HG03103 (cell line): ENCODE data around the gene PTPN18.
"Not testable (repeated sequence)": the region's sequence is repeated elsewhere in the genome, so short reads cannot be mapped to it uniquely, and the experiment has no call there.

Experiments used
- ATAC-seq: cut with Tn5 transposase; IDR thresholded peaks from one replicate; pipeline ENCODE4 v1.9.1; 2021; ENCODE audit warnings: low read depth; ENCODE audit not compliant: unreplicated experiment

The PTPN18 gene

DNA sequence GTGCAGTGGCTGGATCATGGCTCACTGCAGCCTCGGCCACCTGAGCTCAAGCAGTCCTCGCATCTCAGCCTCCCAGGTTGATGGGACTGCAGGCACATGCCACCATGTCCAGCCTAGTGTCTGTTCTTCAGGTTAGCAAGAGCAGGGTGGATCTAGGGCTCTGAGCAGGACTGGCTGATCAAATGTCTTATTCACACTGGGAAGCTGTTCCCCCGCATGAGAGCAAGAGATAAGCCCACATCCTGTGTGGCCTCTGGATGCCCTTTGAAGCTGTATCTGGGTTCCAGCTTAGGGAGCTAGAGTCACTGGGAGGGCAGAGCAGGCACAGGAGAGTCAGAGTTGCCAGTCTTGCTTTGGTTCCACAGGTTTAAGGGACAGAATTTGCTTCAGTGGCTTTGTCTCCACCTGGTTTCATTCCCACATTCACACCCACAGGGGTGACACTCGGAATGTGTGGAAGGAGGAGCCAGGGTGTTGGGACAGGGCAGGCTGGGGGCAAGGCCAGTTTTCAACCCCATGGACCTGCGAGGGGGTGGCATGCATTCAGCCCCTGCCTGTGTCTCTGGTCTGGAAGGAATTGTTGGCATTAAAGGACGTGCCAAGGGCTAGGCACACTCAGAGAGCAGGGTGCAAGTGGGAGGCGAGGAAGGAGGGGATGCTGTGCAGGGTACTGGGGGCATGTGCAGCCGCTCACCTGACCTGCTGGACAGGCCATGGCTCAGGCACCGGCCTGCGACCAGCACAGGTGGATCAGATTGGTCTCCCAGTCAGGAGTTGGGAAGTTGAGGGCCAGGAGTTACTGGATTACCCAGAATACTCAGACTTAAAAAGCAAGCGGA is 24.5 kb downstream of the PTPN18 start:
- no peak for ATAC-seq

DNA sequence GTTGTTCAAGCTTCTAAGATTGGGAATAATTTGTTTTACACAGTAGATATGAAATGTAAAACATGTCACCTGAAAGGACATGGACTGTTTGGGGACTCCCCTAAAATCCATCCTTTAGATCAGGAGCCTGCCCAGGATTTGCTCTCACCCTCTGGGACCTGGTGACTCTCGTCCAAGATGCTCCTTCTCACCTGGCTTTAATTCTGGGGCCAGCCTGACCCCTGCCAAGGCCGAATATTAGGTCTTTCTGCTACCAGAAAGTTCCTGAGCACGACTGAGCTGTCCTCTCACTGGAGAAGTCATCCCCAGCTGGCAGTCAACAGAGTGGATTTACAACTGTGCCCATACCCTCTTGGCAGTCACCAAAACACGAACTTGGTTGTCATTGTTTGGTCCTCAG is 25.3 kb downstream of the PTPN18 start:
- no peak for ATAC-seq

DNA sequence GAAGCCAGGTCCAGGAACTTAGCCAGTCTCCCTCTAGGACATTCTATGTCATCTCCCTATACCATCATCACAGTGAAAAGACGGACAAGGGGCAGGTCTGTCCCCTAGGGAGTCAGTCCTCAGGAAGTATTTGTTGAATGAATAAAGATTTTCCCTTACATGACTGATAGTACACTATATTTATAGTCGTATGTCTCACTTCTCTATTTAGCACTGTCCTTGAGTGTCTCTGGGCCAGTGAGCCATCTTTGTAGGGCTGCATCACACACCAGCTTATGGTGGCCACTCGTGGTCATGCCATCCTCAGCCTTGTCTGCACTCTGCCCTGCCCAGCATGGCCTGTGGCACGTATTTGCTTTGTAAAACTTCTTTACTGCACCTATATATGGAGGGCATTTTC is 25.8 kb downstream of the PTPN18 start:
- no peak for ATAC-seq

DNA sequence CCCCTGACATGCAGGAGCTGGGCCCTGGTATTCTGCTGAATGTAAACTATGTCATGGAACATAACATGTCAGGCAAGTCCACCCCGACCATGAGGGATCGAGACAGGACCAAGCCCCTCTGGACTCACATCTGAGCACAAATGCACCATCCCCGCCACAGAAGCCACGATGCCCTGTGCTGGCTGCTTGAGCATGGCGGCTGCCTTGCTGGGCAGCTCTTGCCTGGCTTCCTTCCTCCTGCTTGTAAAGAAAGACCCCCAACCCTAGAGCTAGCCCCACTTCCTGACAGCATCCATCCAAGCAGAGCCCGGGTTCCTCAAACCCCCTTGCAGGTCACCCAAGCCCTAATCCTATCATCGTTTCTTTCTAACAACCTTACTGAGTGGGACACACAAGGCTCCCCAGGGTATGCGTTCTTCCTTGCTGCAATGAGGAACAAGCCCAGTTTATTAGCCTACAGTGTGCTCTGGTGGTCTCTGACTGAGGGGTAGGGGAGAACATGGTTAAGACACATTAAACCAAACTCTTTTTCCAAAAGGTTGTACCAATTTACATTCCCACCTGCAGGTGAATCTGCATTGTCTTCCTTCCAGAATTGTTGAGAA is 26.6 kb downstream of the PTPN18 start:
- no peak for ATAC-seq

DNA sequence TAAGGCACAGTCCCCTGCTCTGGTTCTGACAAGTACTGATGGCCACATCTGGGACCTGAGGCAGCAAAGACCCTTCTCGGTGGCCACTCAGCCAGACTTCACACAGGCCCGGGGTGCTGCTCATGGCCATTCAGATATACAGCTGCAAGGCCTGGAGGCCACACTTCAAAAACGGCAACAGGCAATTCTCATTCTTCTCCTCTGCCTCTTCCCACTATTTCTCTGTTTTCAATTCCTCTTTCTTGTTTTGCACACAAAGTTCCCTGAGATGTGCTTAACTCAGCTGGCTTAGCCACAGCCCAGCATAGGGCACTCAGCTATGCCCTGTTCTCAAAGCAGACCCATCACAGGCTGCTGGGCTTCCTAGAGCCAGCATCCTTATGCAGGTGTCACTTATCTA is 29.9 kb downstream of the PTPN18 start:
- ATAC-seq, result peak; percentile 36

DNA sequence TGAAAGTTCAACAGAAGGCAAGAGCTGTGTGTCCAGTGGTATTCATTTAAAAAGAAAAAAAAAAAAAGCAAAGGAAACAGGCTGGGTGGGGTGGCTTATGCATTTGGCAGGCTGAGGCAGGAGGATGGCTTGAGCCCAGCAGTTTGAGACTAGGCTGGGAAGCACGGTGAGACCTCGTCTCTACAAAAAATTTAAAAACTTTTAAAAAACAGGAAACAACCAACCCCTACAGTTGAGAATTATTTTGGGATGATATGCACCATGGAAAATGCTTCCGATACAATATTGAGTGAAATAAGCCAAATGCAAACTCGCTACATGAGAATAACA is 31.2 kb downstream of the PTPN18 start:
- ATAC-seq, result no peak

DNA sequence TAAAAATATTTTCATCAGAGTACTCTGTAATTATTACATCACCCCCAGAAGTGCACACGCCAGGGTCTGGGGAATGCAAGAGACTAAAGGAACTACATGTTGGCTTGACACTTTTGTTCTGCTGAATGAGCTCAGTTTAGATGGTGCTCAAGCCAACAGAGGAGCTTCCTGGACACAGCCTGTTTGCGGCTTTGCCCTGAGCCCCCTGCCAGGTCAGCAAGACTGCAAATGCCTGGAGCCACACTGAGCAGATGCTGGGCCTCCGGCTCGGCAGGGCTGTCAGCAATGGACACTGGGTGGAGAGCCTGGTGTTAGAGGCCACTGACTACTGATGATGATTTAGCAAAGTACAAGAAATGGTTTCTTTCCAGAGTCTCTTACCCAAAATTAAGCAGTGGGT is 31.9 kb downstream of the PTPN18 start:
- ATAC-seq, result no peak

DNA sequence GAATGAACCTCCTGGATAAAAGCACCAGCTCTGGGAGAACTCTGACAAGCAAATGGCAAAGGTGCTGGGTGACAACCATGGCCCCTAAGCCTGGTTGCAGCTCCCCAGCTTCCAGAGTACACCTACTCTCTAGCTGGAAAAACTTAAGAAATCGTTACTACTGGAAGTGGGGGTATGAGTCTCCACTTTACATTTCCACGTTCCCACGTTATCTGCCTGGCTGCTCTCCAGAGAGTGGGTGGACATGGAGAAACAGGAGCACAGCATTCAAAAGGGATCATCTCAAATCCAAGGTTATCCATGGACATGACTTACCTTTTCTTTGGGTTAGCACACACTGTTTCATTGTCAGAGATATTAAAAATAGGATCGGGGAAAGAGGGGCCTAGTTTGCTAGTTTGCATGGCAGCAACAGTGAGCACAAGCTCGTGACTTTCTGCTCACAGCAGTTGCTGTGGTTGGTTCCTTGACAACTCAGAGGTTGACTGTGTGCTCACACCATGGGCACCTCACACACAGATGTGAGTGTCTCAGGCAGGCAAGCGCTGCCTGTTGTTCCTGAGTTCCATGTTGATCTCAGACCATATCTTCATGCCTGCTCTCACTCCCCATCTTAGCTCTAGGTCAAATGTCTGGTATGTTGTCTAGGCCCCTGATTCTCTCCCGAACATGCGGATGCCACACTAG is 32.5 kb downstream of the PTPN18 start:
- no peak for ATAC-seq

DNA sequence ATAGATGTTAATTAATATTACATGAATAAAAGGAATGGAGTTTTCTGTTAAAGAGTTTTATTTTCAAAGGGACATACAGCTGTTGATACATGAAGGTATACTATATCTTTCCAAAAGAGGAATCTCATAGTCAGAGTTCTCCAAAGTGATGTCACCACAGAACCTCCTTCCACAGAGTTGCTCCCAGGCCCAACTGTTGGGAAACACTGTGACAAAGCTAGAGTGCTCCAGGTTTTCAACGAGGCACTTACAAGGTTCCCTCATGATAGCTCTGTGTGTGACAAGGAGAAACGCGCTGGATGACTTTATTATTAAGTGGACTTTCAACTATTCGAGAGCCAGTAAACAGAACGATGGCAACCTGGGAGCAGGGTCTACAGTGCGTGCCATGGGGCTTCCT is 33.5 kb downstream of the PTPN18 start:
- no peak for ATAC-seq

DNA sequence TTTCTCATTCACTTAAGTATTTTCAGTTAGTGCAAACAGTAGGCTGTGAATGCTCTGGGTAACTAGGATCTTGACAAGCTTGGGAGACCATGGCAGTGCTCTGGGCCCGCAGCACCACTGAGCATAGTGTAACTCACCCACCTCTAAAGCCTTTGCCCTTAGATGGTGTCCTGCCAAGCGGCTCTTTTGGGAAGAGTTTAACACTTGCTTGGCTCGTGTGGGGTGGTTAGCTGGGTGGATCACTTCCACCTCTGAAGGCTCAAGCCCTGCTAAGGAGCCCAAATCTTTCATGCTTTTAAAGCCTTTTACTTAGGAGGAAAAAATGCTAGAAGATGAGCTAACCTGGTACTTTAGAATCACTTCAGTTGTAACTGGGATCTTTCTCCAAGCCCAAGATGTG is 33.9 kb downstream of the PTPN18 start:
- ATAC-seq, result no peak

DNA sequence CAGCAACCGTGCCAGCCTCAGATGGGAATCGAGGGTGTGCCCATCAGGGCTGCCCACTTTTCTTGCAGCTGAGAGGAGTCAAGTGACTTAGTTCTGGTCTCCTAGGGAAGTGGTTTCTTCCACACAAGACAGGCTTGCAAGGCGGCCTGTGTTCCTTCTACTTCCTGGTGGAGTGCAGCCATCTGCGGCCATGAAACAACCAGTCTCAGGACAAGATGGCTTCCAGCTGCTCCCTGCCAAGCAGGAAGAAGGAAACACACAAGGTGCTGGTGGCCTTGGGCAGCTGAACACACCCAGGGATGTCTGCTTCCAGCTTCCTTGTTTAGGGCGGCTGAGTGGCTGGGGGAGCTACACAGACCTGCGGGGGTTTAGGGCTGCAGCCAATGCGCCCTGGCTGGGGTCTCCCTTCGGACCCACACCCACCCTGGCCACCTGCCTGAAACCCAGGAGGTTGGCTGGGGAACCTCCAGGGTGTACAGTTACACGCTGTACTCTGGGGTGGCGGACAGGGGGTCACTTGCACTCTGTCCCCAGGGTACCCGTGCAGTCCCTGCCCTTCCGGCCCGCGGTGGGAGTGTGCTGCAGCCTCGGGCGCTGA is 34.7 kb downstream of the PTPN18 start:
- peak; percentile 6 for ATAC-seq

DNA sequence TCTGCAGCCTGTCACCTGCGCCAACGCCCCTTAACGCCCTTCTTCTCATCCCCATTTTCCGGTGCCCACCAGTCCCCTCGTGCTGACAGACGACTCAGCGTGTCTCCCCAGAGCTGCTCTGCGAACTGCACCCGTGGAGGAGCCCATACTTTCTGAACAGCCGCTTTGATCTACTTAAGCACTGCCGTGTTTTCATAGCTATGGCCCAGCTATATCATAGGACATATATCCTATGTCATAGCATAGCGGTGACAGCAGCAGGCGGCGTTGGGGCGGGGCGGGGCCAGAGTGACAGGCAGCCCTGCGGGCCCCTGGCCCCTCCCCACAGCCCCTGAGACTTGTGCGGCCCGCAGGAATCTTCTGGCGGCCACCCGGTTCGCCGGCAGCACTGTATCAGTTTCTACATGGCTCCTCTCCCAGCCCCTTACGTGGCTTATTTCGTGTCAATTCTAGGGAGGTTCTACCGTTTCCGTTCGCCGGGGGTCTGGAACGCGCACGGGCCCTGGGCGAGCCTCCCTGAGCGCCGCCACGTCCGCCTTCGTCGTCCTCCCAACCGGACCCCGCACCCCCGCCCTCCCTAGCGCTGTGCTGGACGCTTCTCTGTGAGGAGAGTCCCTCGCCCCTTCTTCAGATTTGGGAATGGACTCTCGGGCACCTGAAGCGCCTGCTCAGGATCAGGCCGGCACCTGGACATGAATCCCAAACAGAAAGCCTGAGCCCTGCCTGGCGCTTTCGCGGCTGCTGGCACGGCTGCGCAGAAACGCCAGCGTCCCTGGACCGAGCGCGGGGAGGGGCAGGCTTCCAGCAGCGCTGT is 35.4 kb downstream of the PTPN18 start:
- ATAC-seq, result peak; percentile 72

DNA sequence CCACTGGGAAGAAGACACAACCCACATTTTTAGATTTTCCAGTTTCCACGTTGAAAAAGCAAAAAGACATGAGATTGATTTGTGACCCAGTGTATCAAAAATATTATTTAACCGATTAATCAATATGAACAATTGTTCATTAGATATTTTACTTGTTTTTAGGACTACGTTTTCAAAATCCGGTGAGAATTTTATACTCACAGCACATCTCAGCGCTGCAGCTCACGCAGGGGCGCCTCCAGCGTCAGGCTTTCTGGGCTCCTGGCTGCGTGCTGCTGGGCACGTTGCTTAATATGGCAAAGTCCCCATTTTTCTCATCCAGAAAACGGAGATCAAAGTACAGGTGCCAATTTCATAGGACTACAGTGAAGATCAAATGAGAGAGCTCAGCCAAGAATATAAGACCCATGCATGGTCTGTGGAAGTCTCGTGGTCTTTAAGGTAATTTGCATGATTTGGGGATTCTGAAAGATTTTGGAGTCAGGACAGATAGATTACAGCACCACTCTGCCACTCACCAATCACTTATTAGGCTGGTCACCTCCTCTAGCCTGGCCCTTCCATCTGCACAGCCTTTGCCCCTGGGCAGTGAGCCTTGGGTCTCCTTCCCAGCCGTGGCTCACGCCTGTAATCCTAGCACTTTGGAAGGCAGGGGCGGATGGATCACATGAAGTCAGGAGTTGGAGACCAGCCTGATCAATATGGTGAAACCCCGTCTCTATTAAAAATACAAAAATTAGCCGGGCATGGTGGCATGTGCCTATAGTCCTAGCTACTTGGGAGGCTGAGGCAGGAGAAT is 36.2 kb downstream of the PTPN18 start:
- no peak for ATAC-seq

DNA sequence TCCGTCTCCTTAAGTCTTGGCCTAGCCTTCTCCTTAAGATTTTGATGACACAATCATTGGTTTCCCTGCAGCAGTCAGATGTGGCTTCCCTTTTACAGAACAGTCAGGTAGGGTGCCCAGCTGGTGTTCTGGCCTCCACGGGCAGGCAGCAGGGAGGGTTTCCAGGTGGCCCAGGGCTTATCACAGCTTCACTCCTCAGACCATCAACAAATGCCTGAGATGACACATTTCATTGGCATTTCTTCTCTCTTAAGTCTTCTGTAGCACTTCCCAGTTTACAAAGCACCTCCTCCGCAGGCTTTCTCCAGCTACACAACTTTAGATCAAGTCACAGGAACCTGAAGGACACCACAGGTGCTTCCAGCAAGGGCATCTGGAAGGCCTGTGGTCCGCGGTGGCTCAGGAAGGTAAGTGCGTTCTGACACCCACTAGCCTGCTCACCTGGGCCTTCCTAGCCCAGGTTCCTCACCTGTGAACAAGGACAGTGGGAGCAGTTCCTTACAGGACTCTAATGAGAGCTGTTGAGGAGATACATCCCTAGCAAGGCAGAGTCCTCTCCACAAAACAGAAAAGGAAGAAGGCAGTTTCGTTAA is 37.6 kb downstream of the PTPN18 start:
- ATAC-seq, result no peak

DNA sequence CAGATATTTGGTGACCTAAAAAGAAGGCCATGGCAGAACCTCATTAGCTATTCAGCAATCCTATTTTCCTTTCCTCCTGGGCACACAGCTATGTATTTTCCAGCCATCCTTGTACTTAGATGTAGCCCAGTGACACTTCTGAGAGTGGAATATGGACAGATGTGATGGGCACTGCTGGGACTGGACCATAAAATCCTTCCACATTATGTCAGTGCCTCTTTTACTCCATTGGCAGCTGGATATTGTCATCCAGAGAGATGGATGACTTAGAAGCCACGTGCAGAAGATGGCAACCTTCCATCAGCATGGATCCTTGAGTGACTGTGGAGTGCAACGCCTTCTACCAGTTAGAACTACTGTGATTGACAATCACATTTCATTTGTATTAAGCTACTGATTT is 50.4 kb downstream of the PTPN18 start:
- ATAC-seq, result not testable (repeated sequence)

DNA sequence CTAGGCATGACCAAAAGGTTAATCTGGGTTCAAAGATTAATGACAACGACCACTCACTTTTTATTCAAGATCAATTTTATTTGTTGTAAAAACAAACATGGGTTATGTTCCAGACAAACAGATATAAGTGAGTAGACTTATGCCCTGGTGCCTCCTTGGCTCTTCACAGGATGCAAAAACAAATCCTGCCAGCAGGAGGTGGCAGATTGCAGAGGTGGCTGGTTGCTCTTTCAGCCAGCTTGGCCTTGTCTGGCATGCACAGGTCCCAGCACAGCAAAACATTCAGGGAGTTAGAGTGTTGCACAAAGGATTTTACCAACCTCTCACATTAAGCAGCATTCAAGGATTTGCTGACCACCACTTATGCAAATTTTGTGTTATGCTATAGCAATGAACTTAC is 60.8 kb downstream of the PTPN18 start:
- not testable (repeated sequence) for ATAC-seq

DNA sequence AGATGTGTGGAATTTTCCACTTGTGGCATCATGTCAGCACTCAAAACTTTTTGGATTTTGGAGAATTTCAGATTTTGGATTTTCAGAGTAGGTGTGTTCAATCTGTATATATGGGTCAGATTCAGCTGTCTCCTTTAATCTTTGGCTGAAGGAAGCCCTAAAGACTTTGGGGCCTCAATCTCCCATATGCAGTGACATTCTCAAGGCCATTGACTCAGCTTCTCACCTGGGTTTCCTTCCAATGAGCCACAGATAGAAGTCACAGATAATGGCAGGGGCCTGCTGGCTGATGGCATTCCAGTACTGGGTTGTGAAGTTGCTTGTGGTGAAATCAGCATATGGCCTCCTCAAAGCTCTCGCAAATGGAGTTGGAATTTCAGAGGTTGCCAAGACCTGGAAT is 63.0 kb downstream of the PTPN18 start:
- ATAC-seq, result not testable (repeated sequence)
